H4 (cell line): ENCODE measurements around the gene OPRL1. TPM values are rescaled to one million over a fixed set of nuclear protein-coding genes. Genes with fewer than 3 reads are reported as not detected.
"Not testable (repeated sequence)": the region's sequence is repeated elsewhere in the genome, so short reads cannot be mapped to it uniquely, and the experiment has no call there.

Source experiments
- DNase-seq: peaks from one replicate; pipeline ENCODE4 v3.0.0-alpha.2; 2015; ENCODE audit warnings: low spot score
- total RNA-seq: library from RNA; depleted of rRNA; stranded (reverse); fragments of >200 nt; shearing (Covaris generic); gene quantifications from 2 replicates; pipeline ENCODE4 v1.2.3, GENCODE V29; 2014

The OPRL1 gene
- total RNA-seq, 1 experiment from 2014 or later, result 0.97 TPM

- no peak for DNase-seq
Observed at GRCh38 chr20:64115171-64115911, 35.5 kb downstream of the OPRL1 start.

- DNase-seq, result no peak
Observed at GRCh38 chr20:64116016-64116415, 36.1 kb downstream of the OPRL1 start.

- no peak for DNase-seq
Observed at GRCh38 chr20:64116541-64117431, 36.9 kb downstream of the OPRL1 start.

DNA sequence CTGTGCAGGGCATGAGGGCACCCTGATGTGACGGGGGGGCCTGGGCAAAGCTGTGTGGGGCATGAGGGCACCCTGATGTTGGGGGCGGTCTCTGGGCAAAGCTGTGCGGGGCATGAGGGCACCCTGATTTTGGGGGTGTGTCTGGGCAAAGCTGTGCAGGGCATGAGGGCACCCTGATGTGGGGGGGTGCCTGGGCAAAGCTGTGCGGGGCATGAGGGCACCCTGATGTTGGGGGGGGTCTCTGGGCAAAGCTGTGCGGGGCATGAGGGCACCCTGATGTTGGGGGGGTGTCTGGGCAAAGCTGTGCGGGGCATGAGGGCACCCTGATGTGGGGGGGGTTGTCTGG is 37.5 kb downstream of the OPRL1 start:
- DNase-seq, result not testable (repeated sequence)

- no peak for DNase-seq
Observed at GRCh38 chr20:64119301-64119680, 39.4 kb downstream of the OPRL1 start.

- no peak for DNase-seq
Observed at GRCh38 chr20:64119681-64120341, 39.9 kb downstream of the OPRL1 start.

- DNase-seq, result no peak
Observed at GRCh38 chr20:64121586-64121985, 41.7 kb downstream of the OPRL1 start.

DNA sequence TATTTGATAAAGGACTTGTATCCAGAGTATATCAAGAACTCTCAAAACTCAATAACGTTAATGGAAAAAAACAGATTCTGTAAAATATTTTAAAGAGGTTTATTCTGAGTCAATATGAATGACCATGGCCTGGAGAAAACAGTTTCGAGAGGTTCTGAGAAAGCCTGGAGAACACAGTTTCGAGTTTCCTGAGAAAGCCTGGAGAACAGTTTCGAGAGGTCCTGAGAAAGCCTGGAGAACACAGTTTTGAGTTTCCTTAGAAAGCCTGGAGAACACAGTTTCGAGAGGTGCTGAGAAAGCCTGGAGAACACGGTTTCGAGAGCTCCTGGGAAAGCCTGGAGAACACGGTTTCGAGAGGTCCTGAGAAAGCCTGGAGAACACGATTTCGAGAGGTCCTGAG is 43.0 kb downstream of the OPRL1 start:
- DNase-seq, result not testable (repeated sequence)

- not testable (repeated sequence) for DNase-seq
Observed at GRCh38 chr20:64123517-64123916, 43.6 kb downstream of the OPRL1 start.

GRCh38 chr20:64129146-64129782 is 49.4 kb downstream of the OPRL1 start:
- no peak for DNase-seq

DNA sequence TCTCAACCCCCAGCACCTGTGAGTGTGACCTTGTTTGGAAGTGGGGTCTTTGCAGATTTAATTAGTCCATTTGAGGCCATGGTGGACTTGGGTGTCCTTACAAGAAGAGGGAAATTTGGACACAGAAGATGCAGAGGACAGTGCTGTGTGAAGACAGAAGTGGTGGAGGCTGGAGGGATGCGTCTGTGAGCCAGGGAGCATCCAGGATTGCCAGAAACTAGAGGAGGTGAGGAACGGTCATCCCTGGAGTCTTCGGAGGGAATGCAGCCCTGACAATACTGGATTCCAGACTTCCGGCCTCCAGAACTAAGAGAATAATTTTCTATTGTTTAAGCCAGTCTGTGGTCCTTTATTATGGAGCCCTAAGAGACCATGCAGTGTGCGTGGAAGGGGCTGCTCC is 50.4 kb downstream of the OPRL1 start:
- DNase-seq, result no peak

- DNase-seq, result no peak
Observed at GRCh38 chr20:64130876-64131275, 51.0 kb downstream of the OPRL1 start.

GRCh38 chr20:64131406-64131805 is 51.5 kb downstream of the OPRL1 start:
- peak; percentile 29 for DNase-seq

GRCh38 chr20:64133951-64134407 is 54.1 kb downstream of the OPRL1 start:
- no peak for DNase-seq

- DNase-seq, result not testable (repeated sequence)
Observed at GRCh38 chr20:64134744-64135143, 54.9 kb downstream of the OPRL1 start.

GRCh38 chr20:64136004-64136710 is 56.3 kb downstream of the OPRL1 start:
- no peak for DNase-seq

DNA sequence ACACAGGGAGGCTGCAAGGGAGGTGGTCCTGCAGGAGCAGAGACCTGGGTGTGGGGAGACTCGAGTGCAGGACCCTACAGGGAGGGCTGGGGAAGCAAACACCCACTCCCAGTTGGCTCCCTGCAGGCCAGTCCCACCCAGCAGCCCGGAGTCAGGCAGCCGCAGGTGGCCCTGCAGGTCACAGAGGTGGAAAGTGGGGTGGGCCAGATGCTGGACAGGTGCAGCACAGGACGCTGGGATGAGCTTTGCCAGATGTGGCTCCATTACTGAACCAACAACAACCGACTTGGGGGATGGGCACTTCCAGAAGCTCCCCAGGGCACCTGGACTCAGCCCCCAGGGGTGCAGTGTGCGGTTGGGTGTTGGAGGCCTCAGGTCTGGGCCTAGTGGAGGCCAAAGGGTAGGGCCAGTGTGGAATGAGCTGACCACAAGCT is 57.7 kb downstream of the OPRL1 start:
- DNase-seq, result no peak

GRCh38 chr20:64138276-64138815 is 58.5 kb downstream of the OPRL1 start:
- no peak for DNase-seq

DNA sequence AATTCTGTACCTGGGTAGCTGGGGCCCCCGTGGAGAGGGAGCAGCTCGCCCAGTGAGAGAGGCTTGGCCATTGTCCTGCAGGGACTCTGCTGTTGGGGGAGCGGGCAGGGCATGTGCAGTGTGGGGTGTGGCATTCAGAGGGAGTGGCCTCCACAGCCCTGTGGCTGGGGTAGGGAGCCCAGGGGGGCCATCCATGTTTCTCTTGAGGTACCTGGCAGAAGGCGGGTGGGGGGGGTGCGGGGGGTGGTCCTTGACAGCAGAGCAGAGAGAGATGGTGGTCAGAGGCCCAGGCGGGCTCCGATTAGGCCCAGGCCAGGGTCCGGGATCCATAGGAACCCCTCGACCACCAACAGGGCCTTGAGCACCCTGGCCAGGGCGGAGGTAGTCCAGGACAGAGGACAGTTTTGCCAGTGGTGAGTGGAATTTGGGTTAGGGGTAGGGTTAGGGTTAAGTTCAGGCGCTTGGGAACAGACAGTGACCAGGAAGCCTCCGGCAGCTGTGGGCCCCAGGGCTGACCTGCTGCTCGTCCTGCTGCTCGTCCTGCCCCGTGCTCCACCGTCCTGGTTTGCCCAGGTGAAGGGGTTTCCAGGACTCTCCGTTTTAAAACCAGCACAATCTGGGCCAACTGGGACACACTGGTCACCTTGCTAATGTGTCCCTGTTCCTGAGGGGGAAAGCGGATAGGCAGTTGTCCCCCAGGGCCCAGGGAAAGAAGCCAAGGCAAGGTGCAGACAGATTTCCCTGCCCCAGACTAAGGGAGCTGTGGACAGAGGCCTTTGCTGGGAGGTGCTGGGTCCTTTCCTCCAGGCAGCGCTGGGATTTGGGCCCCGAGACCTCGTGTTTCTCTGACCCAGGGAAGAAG is 59.5 kb downstream of the OPRL1 start:
- no peak for DNase-seq
